Liver (tissue), 9 donors: ENCODE results near the gene FOXN3. TPM values are rescaled to one million over a fixed set of nuclear protein-coding genes. Genes with fewer than 3 reads are reported as not detected.

Experiments
- DNase-seq: peaks from one replicate; pipeline ENCODE4 v3.0.0-alpha.2; 2017; ENCODE audit warnings: low spot score
- H3K27ac ChIP-seq, 2 donors: one replicate each; pipeline ENCODE4 v1.7.0; 2013; ENCODE audit warnings: inconsistent platforms in 2 of 2, low read length in 2 of 2, control low read depth in 1 of 2, low read depth in 1 of 2, mild to moderate bottlenecking in 1 of 2
- H3K27me3 ChIP-seq, 4 donors: one replicate each; pipeline versions ENCODE4 v1.6.1 to v1.7.0; 2013; ENCODE audit warnings: low read length in 3 of 4, inconsistent platforms in 1 of 4, mild to moderate bottlenecking in 1 of 4, moderate library complexity in 1 of 4; ENCODE audit not compliant: control insufficient read depth in 4 of 4, insufficient read depth in 4 of 4
- H3K36me3 ChIP-seq, 4 donors: one replicate each; pipeline versions ENCODE4 v1.6.1 to v1.7.0; 2013; ENCODE audit warnings: low read length in 3 of 4, mild to moderate bottlenecking in 3 of 4, low read depth in 1 of 4, moderate library complexity in 1 of 4; ENCODE audit not compliant: control insufficient read depth in 4 of 4, insufficient read depth in 3 of 4
- H3K4me1 ChIP-seq, 4 donors: one replicate each; pipeline versions ENCODE4 v1.6.1 to v1.7.0; 2013; ENCODE audit warnings: low read length in 3 of 4, mild to moderate bottlenecking in 3 of 4, moderate library complexity in 1 of 4; ENCODE audit not compliant: control insufficient read depth in 4 of 4, insufficient read depth in 4 of 4
- H3K4me3 ChIP-seq, 3 donors: one replicate each; pipeline versions ENCODE4 v1.6.1 to v1.7.0; 2013; ENCODE audit warnings: low read length in 3 of 3, control low read depth in 1 of 3, low read depth in 1 of 3, mild to moderate bottlenecking in 1 of 3
- H3K9ac ChIP-seq, 2 donors: one replicate each; pipeline ENCODE4 v1.7.0; 2013; ENCODE audit warnings: low read length in 2 of 2, mild to moderate bottlenecking in 2 of 2, moderate library complexity in 2 of 2, control low read depth in 1 of 2, low read depth in 1 of 2
- H3K9me3 ChIP-seq, 4 donors: one replicate each; pipeline versions ENCODE4 v1.6.1 to v1.7.0; 2013; ENCODE audit warnings: low read length in 3 of 4; ENCODE audit not compliant: control insufficient read depth in 4 of 4
- ATF3 ChIP-seq: IDR thresholded peaks from 2 replicates; pipeline ENCODE4 v1.6.1; 2016; ENCODE audit warnings: antibody characterized with exemption
- CTCF ChIP-seq: fragments of 150-350 bp; IDR thresholded peaks from 2 replicates; pipeline ENCODE4 v1.5.1; 2017; ENCODE audit warnings: improper control_type of control experiment, low read depth, low read length; ENCODE audit not compliant: missing input control
- EGR1 ChIP-seq, 2 donors: IDR thresholded peaks; 2 replicates each; pipeline ENCODE4 v1.6.1; 2016 to 2018; ENCODE audit warnings: antibody characterized with exemption in 2 of 2, low read depth in 2 of 2
- FOXA1 ChIP-seq: IDR thresholded peaks from 2 replicates; pipeline ENCODE4 v1.6.1; 2016; ENCODE audit warnings: antibody characterized with exemption
- FOXA2 ChIP-seq: IDR thresholded peaks from 2 replicates; pipeline ENCODE4 v1.6.1; 2016; ENCODE audit warnings: antibody characterized with exemption
- GABPA ChIP-seq, 2 donors: IDR thresholded peaks in 1 of 2; conservative IDR thresholded peaks in 1 of 2; 2 replicates each; pipeline ENCODE4 v1.6.1; 2016; ENCODE audit warnings: antibody characterized with exemption in 2 of 2, mild to moderate bottlenecking in 1 of 2, moderate library complexity in 1 of 2
- HNF4A ChIP-seq, 2 donors: conservative IDR thresholded peaks; 2 replicates each; pipeline ENCODE4 v1.6.1; 2016; ENCODE audit warnings: antibody characterized with exemption in 2 of 2, mild to moderate bottlenecking in 2 of 2
- HNF4G ChIP-seq: IDR thresholded peaks from 2 replicates; pipeline ENCODE4 v1.6.1; 2016; ENCODE audit warnings: antibody characterized with exemption
- JUND ChIP-seq, 2 donors: IDR thresholded peaks; 2 replicates each; pipeline ENCODE4 v1.6.1; 2016; ENCODE audit warnings: antibody characterized with exemption in 2 of 2
- MAX ChIP-seq: IDR thresholded peaks from 2 replicates; pipeline ENCODE4 v1.6.1; 2016; ENCODE audit warnings: antibody characterized with exemption
- NR2F2 ChIP-seq: IDR thresholded peaks from 2 replicates; pipeline ENCODE4 v1.6.1; 2016; ENCODE audit warnings: antibody characterized with exemption
- RAD21 ChIP-seq, 2 donors: IDR thresholded peaks; 2 replicates each; pipeline ENCODE4 v1.6.1; 2016; ENCODE audit warnings: antibody characterized with exemption in 2 of 2, mild to moderate bottlenecking in 2 of 2
- REST ChIP-seq: IDR thresholded peaks from 2 replicates; pipeline ENCODE4 v1.6.1; 2016; ENCODE audit warnings: antibody characterized with exemption, mild to moderate bottlenecking
- RXRA ChIP-seq, 2 donors: IDR thresholded peaks; 2 replicates each; pipeline ENCODE4 v1.6.1; 2017 to 2018; ENCODE audit warnings: antibody characterized with exemption in 2 of 2, mild to moderate bottlenecking in 1 of 2
- SP1 ChIP-seq: IDR thresholded peaks from 2 replicates; pipeline ENCODE4 v1.6.1; 2018; ENCODE audit warnings: antibody characterized with exemption, mild to moderate bottlenecking
- TAF1 ChIP-seq: conservative IDR thresholded peaks from 2 replicates; pipeline ENCODE4 v1.6.1; 2016; ENCODE audit warnings: antibody characterized with exemption, mild to moderate bottlenecking
- YY1 ChIP-seq: IDR thresholded peaks from 2 replicates; pipeline ENCODE4 v1.6.1; 2016; ENCODE audit warnings: antibody characterized with exemption, mild to moderate bottlenecking
- ZBTB33 ChIP-seq: IDR thresholded peaks from 2 replicates; pipeline ENCODE4 v1.6.1; 2016; ENCODE audit warnings: antibody characterized with exemption
- WGBS: extraction: QIAGEN DNeasy Blood & Tissue Kit; methylation state at CpG from one replicate; pipeline ENCODE4 v1.1.7; 2013; 5-methylcytosine and 5-hydroxymethylcytosine counted together
- polyA plus RNA-seq, 2 donors: library from polyadenylated mRNA; stranded (reverse) in 1 of 2; unstranded in 1 of 2; fragments of 200-250 nt in 1 of 2; fragments of >200 nt in 1 of 2; fragmentation: Nextera tagmentation in 1 of 2; extraction: Ambion mirVana in 1 of 2; gene quantifications; one replicate each; pipeline versions ENCODE4 v1.2.1 to v1.2.3, GENCODE V29; 2013 to 2015
- total RNA-seq, 2 donors: library from RNA; depleted of rRNA; stranded (reverse); fragments of >200 nt; gene quantifications; one replicate each; pipeline ENCODE4 v1.2.3, GENCODE V29; 2014
- donor health status: healthy.
- donor health status: healthy.
- donor health status: healthy.
- donor health status: healthy.
- donor health status: healthy.

The FOXN3 gene
- total and polyA plus RNA-seq, 4 donors = 17.8 to 44.8 (median 35.3) TPM

- no peak overlapping the region for H3K4me3 ChIP-seq
- no peaks in the 10 kb centered on the region for H3K36me3 ChIP-seq
- H3K9me3 ChIP-seq = no peaks in the 10 kb centered on the region
- peaks cover 7 to 37% (median 32%) of the 10 kb centered on the region in 4 donors for H3K4me1 ChIP-seq
- H3K27me3 ChIP-seq = no peaks in the 10 kb centered on the region
- H3K27ac ChIP-seq = no peak overlapping the region
- H3K9ac ChIP-seq = no peak overlapping the region
- TF ChIP-seq RXRA (IDR thresholded peaks at IDR 0.05) (no peak), SP1 (no peak), ZBTB33 (no peak), EGR1 (IDR thresholded peaks at IDR 0.05; ENCODE audit: low read depth in 2 of 2) (no peak)
- no peak for DNase-seq
- 95% methylated on average over 10 of the region's 10 CpGs for WGBS
Observed at GRCh38 chr14:89454996-89455395, 38.0 kb upstream of the FOXN3 start.

GRCh38 chr14:89452281-89452680, 35.2 kb upstream of the FOXN3 start:
- no peak for DNase-seq
- H3K4me1 ChIP-seq = peaks cover 1 to 15% (median 12%) of the 10 kb centered on the region in 4 donors
- H3K4me3 ChIP-seq = no peak overlapping the region
- no peaks in the 10 kb centered on the region for H3K36me3 ChIP-seq
- WGBS = 97% methylated on average over 9 of the region's 9 CpGs
- no peak overlapping the region for H3K27ac ChIP-seq
- TF ChIP-seq SP1 (no peak), FOXA2 (no peak), REST (no peak), YY1 (no peak), NR2F2 (no peak), ATF3 (no peak), CTCF (no peak), JUND (IDR thresholded peaks at IDR 0.05) (no peak), MAX (no peak), FOXA1 (no peak), HNF4G (no peak), RAD21 (IDR thresholded peaks at IDR 0.05) (no peak), GABPA (IDR thresholded peaks at IDR 0.05 in 1 of 2, conservative IDR thresholded peaks at IDR 0.05 in 1 of 2) (no peak), TAF1 (no peak), ZBTB33 (no peak), HNF4A (conservative IDR thresholded peaks at IDR 0.05) (no peak), EGR1 (IDR thresholded peaks at IDR 0.05; ENCODE audit: low read depth in 2 of 2) (no peak)
- no peak overlapping the region for H3K9ac ChIP-seq
- H3K9me3 ChIP-seq = no peaks in the 10 kb centered on the region
- H3K27me3 ChIP-seq = no peaks in the 10 kb centered on the region
